Endothelial cell (in vitro differentiated cells): Measurements from ENCODE around the gene FARS2. TPM values are rescaled to one million over a fixed set of nuclear protein-coding genes. Genes with fewer than 3 reads are reported as not detected.

Source experiments
- DNase-seq: peaks from one replicate; pipeline ENCODE4 v3.0.0; 2021; ENCODE audit warnings: low spot score
- H3K27ac Mint-ChIP-seq: one replicate; pipeline ENCODE4 v1.8.0; 2021; ENCODE audit warnings: mixed read lengths, inconsistent platforms; ENCODE audit not compliant: unreplicated experiment
- H3K27me3 Mint-ChIP-seq: one replicate; pipeline ENCODE4 v1.8.0; 2021; ENCODE audit warnings: mild to moderate bottlenecking, moderate library complexity, mixed read lengths, inconsistent platforms; ENCODE audit not compliant: unreplicated experiment
- H3K36me3 Mint-ChIP-seq: one replicate; pipeline ENCODE4 v1.8.0; 2021; ENCODE audit warnings: mild to moderate bottlenecking, low read depth, mixed read lengths, inconsistent platforms; ENCODE audit not compliant: unreplicated experiment
- H3K4me1 Mint-ChIP-seq: one replicate; pipeline ENCODE4 v1.8.0; 2021; ENCODE audit warnings: mild to moderate bottlenecking, mixed read lengths, inconsistent platforms; ENCODE audit not compliant: unreplicated experiment
- H3K4me3 Mint-ChIP-seq: one replicate; pipeline ENCODE4 v1.8.0; 2021; ENCODE audit warnings: mild to moderate bottlenecking, mixed read lengths, inconsistent platforms; ENCODE audit not compliant: unreplicated experiment
- H3K9me3 Mint-ChIP-seq: one replicate; pipeline ENCODE4 v1.8.0; 2021; ENCODE audit warnings: mixed read lengths, inconsistent platforms; ENCODE audit not compliant: unreplicated experiment
- CTCF ChIP-seq: fragments of 200-600 bp; sonication (generic); IDR thresholded peaks from one replicate; pipeline ENCODE4 v1.5.0; 2021; ENCODE audit warnings: antibody characterized with exemption; ENCODE audit not compliant: unreplicated experiment
- total RNA-seq: library from RNA; stranded (reverse); fragmentation: NEBNext Ultra II Directional; extraction: Animal tissue kit (Norgen Biotek cat#: 25700); gene quantifications from one replicate; pipeline ENCODE4 v1.2.1, GENCODE V29; 2021; ENCODE audit not compliant: unreplicated experiment

FARS2 gene
- total RNA-seq, 1 donor from 2014 or later, result 17.8 TPM

- no peak for DNase-seq
- Mint-ChIP-seq H3K27me3 (peaks cover 1% of the 10 kb centered on the region), H3K36me3 (no peaks in the 10 kb centered on the region), H3K4me1 (peaks cover 15% of the 10 kb centered on the region), H3K9me3 (no peaks in the 10 kb centered on the region), H3K4me3 (no peak overlapping the region), H3K27ac (no peak overlapping the region)
- no peak for TF ChIP-seq CTCF
Measured at GRCh38 chr6:5294392-5295211, 33.3 kb downstream of the FARS2 start.

GRCh38 chr6:5295623-5296022, 34.3 kb downstream of the FARS2 start:
- H3K9me3 Mint-ChIP-seq, result no peaks in the 10 kb centered on the region
- peaks cover 1% of the 10 kb centered on the region for H3K27me3 Mint-ChIP-seq
- TF ChIP-seq CTCF, result no peak

DNA sequence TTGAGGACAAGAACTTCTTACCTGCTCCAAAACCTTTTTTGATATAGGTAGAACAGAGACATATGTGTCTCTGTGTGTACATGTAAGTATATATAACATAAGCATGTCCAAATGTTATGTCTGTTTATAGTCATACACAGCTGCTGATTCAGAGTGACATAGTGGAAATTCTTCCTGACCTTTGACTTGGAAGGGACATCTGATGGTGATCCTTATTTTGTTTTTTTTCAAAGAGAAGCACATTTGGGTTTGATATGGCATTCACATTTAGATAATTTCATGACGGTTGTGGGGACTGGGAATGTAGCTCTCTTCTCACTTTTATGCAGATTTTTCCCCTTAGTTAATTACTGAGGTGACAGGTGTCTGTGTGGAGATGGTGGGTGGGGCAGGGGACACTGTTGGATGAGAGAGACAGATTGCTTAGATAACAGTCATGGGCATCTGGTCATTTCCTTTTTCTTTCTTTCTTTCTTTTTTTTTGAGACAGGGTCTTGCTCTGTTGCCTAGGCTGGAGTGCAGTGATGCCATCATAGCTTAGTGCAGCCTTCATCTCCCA, 39.0 kb downstream of the FARS2 start:
- Mint-ChIP-seq H3K27ac (no peak overlapping the region), H3K4me1 (no peaks in the 10 kb centered on the region), H3K36me3 (no peaks in the 10 kb centered on the region), H3K4me3 (no peak overlapping the region), H3K27me3 (no peaks in the 10 kb centered on the region), H3K9me3 (no peaks in the 10 kb centered on the region)
- DNase-seq, result no peak
- no peak for TF ChIP-seq CTCF

More at GRCh38 chr6:5295623-5296022, 34.3 kb downstream of the FARS2 start:
- no peak overlapping the region for H3K27ac Mint-ChIP-seq
- no peak for DNase-seq
- peaks cover 15% of the 10 kb centered on the region for H3K4me1 Mint-ChIP-seq
- H3K36me3 Mint-ChIP-seq, result no peaks in the 10 kb centered on the region
- no peak overlapping the region for H3K4me3 Mint-ChIP-seq

DNA sequence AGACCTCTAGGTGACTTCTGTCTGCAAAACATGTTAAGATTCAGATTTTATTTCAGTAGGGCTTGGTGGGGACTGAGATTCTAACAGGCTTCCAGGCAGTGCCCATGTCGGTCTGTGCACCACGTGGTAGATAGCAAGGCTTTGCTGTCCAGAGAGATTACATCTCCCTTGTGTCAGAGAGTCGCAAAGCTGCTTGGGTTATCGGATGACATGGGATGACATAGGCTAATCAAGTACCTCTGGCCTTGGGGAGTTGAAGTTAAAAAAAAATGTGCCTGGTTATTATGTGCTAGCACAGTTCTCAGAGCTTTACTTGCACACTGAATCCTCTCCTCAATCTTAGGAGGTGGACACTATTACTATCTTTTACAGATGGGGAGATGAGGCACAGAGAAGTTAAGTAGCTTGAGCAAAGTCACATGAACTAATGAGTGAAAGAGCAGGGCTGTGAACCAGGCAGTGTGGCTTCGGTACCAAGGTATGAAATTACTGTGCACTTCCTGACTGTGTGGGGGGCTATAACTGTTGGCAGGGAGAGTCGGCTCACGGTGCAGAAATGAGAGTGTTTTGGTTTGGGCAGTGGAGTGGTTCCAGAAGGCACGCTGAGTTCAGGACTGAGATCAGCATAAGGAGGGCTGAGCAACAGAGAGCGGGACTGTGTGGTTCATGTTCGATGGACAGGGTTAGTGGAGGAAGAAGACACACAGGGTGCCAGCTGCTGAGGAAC, 41.1 kb downstream of the FARS2 start:
- DNase-seq, result no peak
- H3K9me3 Mint-ChIP-seq, result no peaks in the 10 kb centered on the region

More for the DNA sequence above, 41.1 kb downstream of the FARS2 start:
- Mint-ChIP-seq H3K27me3 (no peaks in the 10 kb centered on the region), H3K4me3 (no peak overlapping the region), H3K4me1 (no peaks in the 10 kb centered on the region), H3K27ac (no peak overlapping the region), H3K36me3 (no peaks in the 10 kb centered on the region)
- no peak for TF ChIP-seq CTCF
